Right ventricle myocardium inferior (tissue), 1 donor: ENCODE measurements around the gene ZC3H6. TPM values are rescaled to one million over a fixed set of nuclear protein-coding genes. Genes with fewer than 3 reads are reported as not detected.
A peak's percentile ranks its signal among the peaks of the same experiment; 100 is the strongest.

ENCODE experiments used
- ATAC-seq: fragments of 200-7000 bp; cut with Tn5 transposase; one replicate; pipeline ENCODE4 v1.9.1; 2020; ENCODE audit warnings: mild to moderate bottlenecking, moderate library complexity
- DNase-seq: peaks from one replicate; pipeline ENCODE4 v3.0.0; 2021; ENCODE audit errors: missing footprints
- intact Hi-C: fragments of 100-400 bp; cut with DNase I; formaldehyde crosslinking; loops from one replicate; pipeline ENCODE4 v1.11.0; 2022
- long read RNA-seq: library from polyadenylated mRNA; unstranded; transcript quantifications from one replicate; pipeline ENCODE4 v2.0.0, GENCODE V29; 2021
- total RNA-seq: library from RNA; stranded (reverse); fragmentation: NEBNext Ultra II Directional; extraction: Animal tissue kit (Norgen Biotek cat#: 25700); gene quantifications from one replicate; pipeline ENCODE4 v1.2.1, GENCODE V29; 2021
- donor health status: DM: no; HTN: yes; CAD: no; lungs with severe emphysema.

The ZC3H6 gene
- total RNA-seq = 16.1 TPM
- long read RNA-seq, full-length matches to known transcripts = 5 of 5 reads
- long read RNA-seq, partial matches to known transcripts = 0 of 5 reads
- long read RNA-seq, other reads (novel, unspliced or antisense) = 0 of 5 reads

GRCh38 chr2:112275311-112275886, at the start of gene ZC3H6:
TSS of gene ZC3H6 (plus strand) at chr2:112275597. CDS start at chr2:112275995, 398 bp downstream.
- intact Hi-C loops = loop anchor here (1.0 to 2.0 kb wide), 2 partner anchors 21 to 220 kb away; partner anchors contain the start of genes TMEM87B and ZC3H8
- ATAC-seq = peak; percentile 99
- DNase-seq = peak; percentile 99

- ATAC-seq (no peak), DNase-seq (no peak)
- intact Hi-C loops = no loop called here
These were observed 46.0 kb upstream of the ZC3H6 start for GRCh38 chr2:112229348-112229747.

- ATAC-seq = no peak
- intact Hi-C loops = no loop called here
- DNase-seq = no peak
These were observed 45.0 kb upstream of the ZC3H6 start for GRCh38 chr2:112230371-112230770.

GRCh38 chr2:112239862-112240261, 35.5 kb upstream of the ZC3H6 start:
- no peak for ATAC-seq
- no peak for DNase-seq
- intact Hi-C loops = no loop called here

- no peak for ATAC-seq
- intact Hi-C loops = no loop called here
- no peak for DNase-seq
These were observed 33.0 kb upstream of the ZC3H6 start for GRCh38 chr2:112242384-112242783.

- DNase-seq = no peak
- ATAC-seq = no peak
- intact Hi-C loops = no loop called here
These were observed 32.2 kb upstream of the ZC3H6 start for GRCh38 chr2:112243233-112243632.

GRCh38 chr2:112244854-112245253, 30.5 kb upstream of the ZC3H6 start:
- ATAC-seq (no peak), DNase-seq (no peak)
- intact Hi-C loops = no loop called here

GRCh38 chr2:112251271-112251670, 24.1 kb upstream of the ZC3H6 start:
- no peak for ATAC-seq
- intact Hi-C loops = loop anchor here (5.0 to 10.0 kb wide), 3 partner anchors 126 to 334 kb away; partner anchors contain the start of genes CHCHD5 and TMEM87B
- no peak for DNase-seq

- DNase-seq (no peak), ATAC-seq (no peak)
- intact Hi-C loops = loop anchor here (5.0 to 10.0 kb wide), 3 partner anchors 129 to 331 kb away; partner anchors contain the start of genes CHCHD5 and TMEM87B
These were observed 22.1 kb upstream of the ZC3H6 start for GRCh38 chr2:112253261-112253815.

GRCh38 chr2:112254466-112255240, 20.7 kb upstream of the ZC3H6 start, which contains the start of gene ZC3H8:
TSS of gene ZC3H8 (minus strand) at chr2:112255042. CDS start at chr2:112254981, 61 bp downstream.
- DNase-seq = peak; percentile 98
- intact Hi-C loops = loop anchor here (2.0 to 10.0 kb wide), 4 partner anchors 20 to 330 kb away; partner anchors contain the start of genes CHCHD5, TMEM87B and ZC3H6

GRCh38 chr2:112255875-112256274, 19.5 kb upstream of the ZC3H6 start:
- no peak for DNase-seq
- intact Hi-C loops = loop anchor here (2.0 to 10.0 kb wide), 3 partner anchors 19 to 329 kb away; partner anchors contain the start of genes CHCHD5 and ZC3H6
- ATAC-seq = no peak

More at GRCh38 chr2:112254466-112255240, 20.7 kb upstream of the ZC3H6 start, which contains the start of gene ZC3H8:
- ATAC-seq = peak; percentile 100

- DNase-seq (no peak), ATAC-seq (no peak)
- intact Hi-C loops = loop anchor here (10.0 kb wide), 2 partner anchors 132 to 328 kb away; partner anchors contain the start of gene CHCHD5
These were observed 18.7 kb upstream of the ZC3H6 start for GRCh38 chr2:112256654-112257053.

GRCh38 chr2:112257575-112257974, 17.8 kb upstream of the ZC3H6 start:
- ATAC-seq (no peak), DNase-seq (no peak)
- intact Hi-C loops = loop anchor here (10.0 kb wide), 2 partner anchors 133 to 327 kb away; partner anchors contain the start of gene CHCHD5

- ATAC-seq (peak; percentile 60), DNase-seq (peak; percentile 83)
- intact Hi-C loops = loop anchor here (10.0 kb wide), 2 partner anchors 135 to 325 kb away; partner anchors contain the start of gene CHCHD5
These were observed 15.7 kb upstream of the ZC3H6 start for GRCh38 chr2:112259509-112260294.

GRCh38 chr2:112260295-112260625, 15.1 kb upstream of the ZC3H6 start:
- DNase-seq (no peak), ATAC-seq (no peak)
- intact Hi-C loops = no loop called here

GRCh38 chr2:112262876-112263275, 12.5 kb upstream of the ZC3H6 start:
- DNase-seq (no peak), ATAC-seq (no peak)
- intact Hi-C loops = no loop called here

- no peak for DNase-seq
- ATAC-seq = no peak
- intact Hi-C loops = no loop called here
These were observed 6.8 kb upstream of the ZC3H6 start for GRCh38 chr2:112268547-112268946.

- no peak for DNase-seq
- intact Hi-C loops = no loop called here
- no peak for ATAC-seq
These were observed 2.7 kb upstream of the ZC3H6 start for GRCh38 chr2:112272669-112273068.
